Parathyroid adenoma (tissue), 2 donors: ENCODE results near the gene NCOR1.
"Not testable (repeated sequence)": the region's sequence is repeated elsewhere in the genome, so short reads cannot be mapped to it uniquely, and the experiment has no call there.

ENCODE experiments used
- H2AFZ ChIP-seq: fragments of 300-600 bp; sonication (generic); one replicate; pipeline ENCODE4 v1.7.0; 2017; ENCODE audit warnings: antibody characterized with exemption, mild to moderate bottlenecking
- H3K27ac ChIP-seq: fragments of 300-600 bp; sonication (generic); one replicate; pipeline ENCODE4 v1.7.0; 2017
- H3K27me3 ChIP-seq: fragments of 300-600 bp; sonication (generic); one replicate; pipeline ENCODE4 v1.7.0; 2017; ENCODE audit warnings: low read length; ENCODE audit not compliant: control insufficient read depth, insufficient read depth
- H3K36me3 ChIP-seq: fragments of 300-600 bp; sonication (generic); one replicate; pipeline ENCODE4 v1.7.0; 2017; ENCODE audit warnings: low read length; ENCODE audit not compliant: control insufficient read depth, insufficient read depth
- H3K4me1 ChIP-seq: fragments of 300-600 bp; sonication (generic); one replicate; pipeline ENCODE4 v1.7.0; 2017; ENCODE audit warnings: control low read depth
- H3K4me2 ChIP-seq: fragments of 300-600 bp; sonication (generic); one replicate; pipeline ENCODE4 v1.7.0; 2017; ENCODE audit warnings: low read length
- H3K4me3 ChIP-seq: fragments of 300-600 bp; sonication (generic); one replicate; pipeline ENCODE4 v1.7.0; 2017; ENCODE audit warnings: low read depth, low read length
- H3K79me2 ChIP-seq: fragments of 300-600 bp; sonication (generic); one replicate; pipeline ENCODE4 v1.7.0; 2017; ENCODE audit warnings: control low read depth
- H3K9ac ChIP-seq: fragments of 300-600 bp; sonication (generic); one replicate; pipeline ENCODE4 v1.7.0; 2017; ENCODE audit warnings: mild to moderate bottlenecking
- H3K9me3 ChIP-seq: fragments of 300-600 bp; sonication (generic); one replicate; pipeline ENCODE4 v1.7.0; 2017; ENCODE audit warnings: low read length; ENCODE audit not compliant: control insufficient read depth
- CTCF ChIP-seq: fragments of 300-600 bp; sonication (generic); IDR thresholded peaks from one replicate; pipeline ENCODE4 v1.7.0; 2017; ENCODE audit warnings: antibody characterized with exemption, mild to moderate bottlenecking
- donor health status: primary hyperparathyroidism.

Gene NCOR1

GRCh38 chr17:16122697-16123434 is 92.5 kb downstream of the NCOR1 start:
- Histone ChIP-seq H3K4me3 (no peak overlapping the region), H2AFZ (no peak overlapping the region), H3K4me1 (no peaks in the 10 kb centered on the region), H3K9me3 (no peaks in the 10 kb centered on the region), H3K79me2 (no peaks in the 10 kb centered on the region), H3K27me3 (no peaks in the 10 kb centered on the region), H3K36me3 (no peaks in the 10 kb centered on the region), H3K9ac (no peak overlapping the region), H3K4me2 (no peak overlapping the region), H3K27ac (no peak overlapping the region)
- no peak for TF ChIP-seq CTCF

- Histone ChIP-seq H3K27ac (no peak overlapping the region), H2AFZ (no peak overlapping the region), H3K4me3 (no peak overlapping the region), H3K36me3 (no peaks in the 10 kb centered on the region), H3K9ac (no peak overlapping the region), H3K9me3 (no peaks in the 10 kb centered on the region), H3K4me2 (no peak overlapping the region), H3K4me1 (no peaks in the 10 kb centered on the region), H3K79me2 (no peaks in the 10 kb centered on the region), H3K27me3 (no peaks in the 10 kb centered on the region)
- TF ChIP-seq CTCF, result no peak
Observed at GRCh38 chr17:16121915-16122314, 93.4 kb downstream of the NCOR1 start.

GRCh38 chr17:16120937-16121336 is 94.4 kb downstream of the NCOR1 start:
- Histone ChIP-seq H3K36me3 (no peaks in the 10 kb centered on the region), H2AFZ (no peak overlapping the region)

GRCh38 chr17:16117149-16117548 is 98.2 kb downstream of the NCOR1 start:
- no peaks in the 10 kb centered on the region for H3K27me3 ChIP-seq
- no peak overlapping the region for H3K27ac ChIP-seq
- no peak overlapping the region for H3K4me3 ChIP-seq
- no peak overlapping the region for H3K4me2 ChIP-seq
- no peak for TF ChIP-seq CTCF
- H2AFZ ChIP-seq, result no peak overlapping the region
- H3K79me2 ChIP-seq, result no peaks in the 10 kb centered on the region
- H3K9ac ChIP-seq, result no peak overlapping the region
- no peaks in the 10 kb centered on the region for H3K36me3 ChIP-seq
- H3K4me1 ChIP-seq, result no peaks in the 10 kb centered on the region
- no peaks in the 10 kb centered on the region for H3K9me3 ChIP-seq

More at GRCh38 chr17:16120937-16121336, 94.4 kb downstream of the NCOR1 start:
- Histone ChIP-seq H3K4me2 (no peak overlapping the region), H3K27ac (no peak overlapping the region), H3K9ac (no peak overlapping the region), H3K27me3 (no peaks in the 10 kb centered on the region), H3K4me3 (no peak overlapping the region), H3K4me1 (no peaks in the 10 kb centered on the region), H3K9me3 (no peaks in the 10 kb centered on the region), H3K79me2 (no peaks in the 10 kb centered on the region)
- no peak for TF ChIP-seq CTCF

- H3K4me2 ChIP-seq, H3K4me3 ChIP-seq, H3K79me2 ChIP-seq, H3K36me3 ChIP-seq, H3K9ac ChIP-seq, H3K4me1 ChIP-seq, H2AFZ ChIP-seq, H3K27ac ChIP-seq, H3K9me3 ChIP-seq, H3K27me3 ChIP-seq: not testable (repeated sequence)
Observed at GRCh38 chr17:16115077-16115698, 100.1 kb downstream of the NCOR1 start.
